AG09319 (cell line): ENCODE results near the gene ZNF473.

Experiments
- DNase-seq: peaks from one replicate; pipeline ENCODE4 v3.0.0-alpha.2; 2010; ENCODE audit warnings: low read depth; ENCODE audit errors: extremely low read depth
- TF ChIP-seq, protein P1 (sequence below): IDR thresholded peaks from 2 replicates; pipeline ENCODE4 v1.5.1; 2011; ENCODE audit warnings: low read depth, mild to moderate bottlenecking, inconsistent platforms, low read length, moderate library complexity

Gene ZNF473

DNA sequence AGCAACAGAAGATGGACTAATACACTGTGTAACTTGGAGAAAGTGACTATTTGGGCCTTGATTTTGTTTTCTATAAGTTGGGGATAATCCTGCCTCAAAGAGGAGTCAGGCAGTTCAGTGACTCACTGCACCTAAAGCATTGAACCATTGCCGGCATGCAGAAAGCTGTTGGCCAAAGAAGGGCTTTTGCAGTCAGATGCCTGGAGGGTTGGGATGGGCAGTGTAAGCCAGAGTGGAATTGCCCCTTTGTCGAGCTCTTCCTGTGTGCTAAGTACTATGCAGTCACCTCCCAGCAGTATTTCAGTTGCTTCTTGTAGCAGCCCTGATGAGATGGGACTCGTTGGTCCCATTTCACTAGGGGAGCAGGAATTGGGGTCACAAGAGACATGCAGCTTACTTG lies 11.1 kb downstream of the ZNF473 start:
- no peak for DNase-seq
- TF ChIP-seq, protein P1, sequence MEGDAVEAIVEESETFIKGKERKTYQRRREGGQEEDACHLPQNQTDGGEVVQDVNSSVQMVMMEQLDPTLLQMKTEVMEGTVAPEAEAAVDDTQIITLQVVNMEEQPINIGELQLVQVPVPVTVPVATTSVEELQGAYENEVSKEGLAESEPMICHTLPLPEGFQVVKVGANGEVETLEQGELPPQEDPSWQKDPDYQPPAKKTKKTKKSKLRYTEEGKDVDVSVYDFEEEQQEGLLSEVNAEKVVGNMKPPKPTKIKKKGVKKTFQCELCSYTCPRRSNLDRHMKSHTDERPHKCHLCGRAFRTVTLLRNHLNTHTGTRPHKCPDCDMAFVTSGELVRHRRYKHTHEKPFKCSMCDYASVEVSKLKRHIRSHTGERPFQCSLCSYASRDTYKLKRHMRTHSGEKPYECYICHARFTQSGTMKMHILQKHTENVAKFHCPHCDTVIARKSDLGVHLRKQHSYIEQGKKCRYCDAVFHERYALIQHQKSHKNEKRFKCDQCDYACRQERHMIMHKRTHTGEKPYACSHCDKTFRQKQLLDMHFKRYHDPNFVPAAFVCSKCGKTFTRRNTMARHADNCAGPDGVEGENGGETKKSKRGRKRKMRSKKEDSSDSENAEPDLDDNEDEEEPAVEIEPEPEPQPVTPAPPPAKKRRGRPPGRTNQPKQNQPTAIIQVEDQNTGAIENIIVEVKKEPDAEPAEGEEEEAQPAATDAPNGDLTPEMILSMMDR, result no peak

DNA sequence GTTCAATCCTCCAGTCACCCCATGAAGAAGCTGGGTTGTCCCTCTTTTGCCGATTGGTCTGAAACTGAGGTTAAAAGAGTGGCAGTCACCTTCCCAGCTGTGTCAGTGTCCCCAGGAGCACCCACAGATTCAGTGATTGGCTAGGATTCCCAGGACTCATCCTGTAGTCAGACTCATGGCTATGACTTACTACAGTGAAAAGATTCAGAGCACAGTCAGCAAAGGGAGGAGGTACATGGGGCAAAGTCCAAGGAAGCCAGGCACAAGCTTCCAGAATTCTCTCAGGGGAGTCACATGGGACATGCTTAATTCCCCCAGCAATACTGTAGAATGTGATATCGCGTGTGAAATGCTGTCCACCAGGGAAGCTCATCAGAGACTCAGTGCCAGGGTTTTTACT lies 14.2 kb downstream of the ZNF473 start:
- TF ChIP-seq, protein P1, result no peak

DNA sequence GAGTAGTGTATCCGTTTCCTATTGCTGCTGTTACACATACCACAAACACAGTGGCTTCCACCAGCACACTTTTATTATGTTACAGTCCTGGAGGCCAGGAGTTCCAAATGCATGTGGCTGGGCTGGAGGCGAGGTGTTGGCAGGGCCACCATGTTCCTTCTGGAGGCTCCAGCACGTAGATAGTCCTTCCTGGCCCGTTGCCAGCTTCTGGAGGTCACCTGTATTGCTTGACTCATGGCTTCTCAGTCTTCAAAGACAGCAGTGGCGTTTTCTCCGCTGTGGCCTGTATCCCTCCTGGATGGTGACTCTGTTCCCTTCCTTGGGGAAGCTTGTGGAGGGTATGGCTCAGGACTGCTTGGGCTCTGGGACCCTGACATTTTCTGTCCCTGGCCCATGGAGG lies 15.2 kb downstream of the ZNF473 start:
- TF ChIP-seq, protein P1, result no peak
- DNase-seq, result no peak

More for the DNA sequence above, 14.2 kb downstream of the ZNF473 start:
- DNase-seq, result no peak

DNA sequence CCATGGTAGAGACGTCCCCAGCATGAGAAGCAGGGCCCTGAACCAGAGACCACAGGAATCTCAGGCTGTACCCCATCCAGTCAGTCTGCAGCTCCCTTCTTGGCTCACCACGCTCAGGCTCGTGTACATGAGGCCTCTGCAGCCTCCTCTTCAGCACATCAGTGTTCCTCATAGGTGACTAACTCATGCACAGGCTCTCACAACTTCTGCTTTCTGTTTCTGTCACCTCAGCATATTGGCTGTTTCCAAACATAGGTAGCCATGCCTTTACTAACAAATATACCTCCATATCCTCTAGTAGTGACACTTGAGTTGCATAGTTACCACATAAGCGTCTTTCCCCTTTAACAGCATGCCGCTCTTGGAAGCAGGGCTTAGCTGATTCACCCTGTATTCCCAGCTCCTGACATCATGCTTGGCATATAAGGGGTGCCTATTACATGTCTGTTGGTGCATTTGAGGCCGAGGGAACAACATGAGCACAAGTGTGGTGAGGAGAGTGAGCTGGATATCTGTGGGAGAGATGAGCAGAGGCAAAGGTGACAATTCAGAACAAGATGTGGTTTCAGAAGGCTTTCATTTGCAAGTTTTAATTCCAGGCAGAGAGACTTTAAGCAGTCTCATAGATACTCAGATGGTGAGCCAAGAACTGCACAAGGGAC lies 16.7 kb downstream of the ZNF473 start:
- DNase-seq, result no peak
- TF ChIP-seq, protein P1, result no peak

DNA sequence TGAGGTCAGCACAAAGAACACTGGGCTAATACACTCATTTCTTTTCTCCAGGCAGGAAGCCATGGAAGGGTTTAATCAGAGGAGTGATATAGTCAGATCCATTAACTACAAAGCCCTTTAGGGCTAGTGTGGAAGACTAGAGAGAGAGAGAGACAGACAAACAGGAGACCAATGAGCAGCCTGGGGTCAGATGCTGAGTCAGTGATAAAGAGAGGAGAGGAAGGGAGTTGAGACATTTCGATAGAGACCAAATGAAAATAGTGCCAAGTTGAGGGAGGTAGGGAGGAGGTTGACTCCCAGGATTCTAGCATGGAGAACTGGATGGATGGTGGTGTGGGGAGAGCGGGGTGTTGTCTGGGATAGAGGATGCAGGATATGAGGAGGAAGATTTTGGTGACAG lies 18.2 kb downstream of the ZNF473 start:
- TF ChIP-seq, protein P1, result no peak

DNA sequence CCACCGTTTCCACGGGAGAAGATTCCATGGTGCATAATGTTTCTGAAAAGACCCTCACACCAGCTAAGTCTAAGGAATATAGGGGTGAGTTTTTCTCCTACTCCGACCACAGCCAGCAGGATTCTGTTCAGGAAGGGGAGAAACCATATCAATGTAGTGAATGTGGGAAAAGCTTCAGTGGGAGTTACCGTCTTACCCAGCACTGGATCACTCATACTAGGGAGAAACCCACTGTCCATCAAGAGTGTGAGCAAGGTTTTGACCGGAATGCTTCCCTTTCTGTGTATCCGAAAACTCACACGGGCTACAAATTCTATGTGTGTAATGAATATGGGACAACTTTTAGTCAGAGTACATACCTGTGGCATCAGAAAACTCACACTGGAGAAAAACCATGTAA lies 19.1 kb downstream of the ZNF473 start:
- no peak for DNase-seq
- TF ChIP-seq, protein P1, result no peak

More for the DNA sequence above, 18.2 kb downstream of the ZNF473 start:
- DNase-seq, result no peak

DNA sequence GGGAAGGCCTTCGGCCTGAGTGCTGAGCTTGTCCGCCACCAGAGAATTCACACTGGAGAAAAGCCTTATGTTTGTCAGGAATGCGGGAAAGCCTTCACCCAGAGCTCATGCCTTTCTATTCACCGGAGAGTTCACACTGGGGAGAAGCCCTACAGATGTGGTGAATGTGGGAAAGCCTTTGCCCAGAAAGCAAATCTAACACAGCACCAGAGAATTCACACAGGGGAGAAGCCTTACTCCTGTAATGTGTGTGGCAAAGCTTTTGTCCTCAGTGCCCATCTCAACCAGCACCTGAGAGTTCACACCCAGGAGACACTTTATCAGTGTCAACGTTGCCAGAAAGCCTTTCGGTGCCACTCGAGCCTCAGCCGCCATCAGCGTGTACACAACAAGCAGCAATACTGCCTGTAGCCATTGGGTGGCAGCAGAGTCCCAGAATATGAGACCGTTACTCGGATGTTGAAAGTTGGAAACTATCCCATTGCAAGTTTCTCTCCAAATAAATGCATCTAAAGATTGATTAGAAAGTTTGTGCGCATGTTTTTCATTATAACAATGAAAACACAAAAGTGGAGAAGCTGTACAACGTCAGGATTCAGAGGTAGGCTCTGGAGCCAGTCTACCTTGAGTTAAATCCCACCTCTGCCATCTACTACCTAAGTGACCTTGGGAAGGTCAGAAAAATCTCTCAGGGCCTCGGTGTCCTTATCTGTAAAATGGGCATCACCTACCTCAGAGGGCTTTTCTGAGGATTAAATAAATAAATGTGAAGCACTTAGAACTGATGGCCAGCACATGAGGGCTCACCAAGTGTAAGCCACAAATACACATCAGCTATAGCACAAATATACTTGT lies 21.1 kb downstream of the ZNF473 start:
- DNase-seq, result no peak

More for the DNA sequence above, 21.1 kb downstream of the ZNF473 start:
- TF ChIP-seq, protein P1, result peak; percentile 67
